Smooth muscle cell of trachea (primary cell): Measurements from ENCODE around the gene PSMC4. TPM values are rescaled to one million over a fixed set of nuclear protein-coding genes. Genes with fewer than 3 reads are reported as not detected.

Source experiments
- total RNA-seq: library from RNA; depleted of rRNA; stranded (reverse); fragments of >200 nt; gene quantifications from 2 replicates; pipeline ENCODE4 v1.2.1, GENCODE V29; 2014

Gene PSMC4
- 96.3 and 134 TPM in 2 replicates for total RNA-seq

GRCh38 chr19:39970675-39971379 lies at the start of gene PSMC4:
TSS of gene PSMC4 (plus strand) at chr19:39971165. CDS start at chr19:39971203, 38 bp downstream.

DNA sequence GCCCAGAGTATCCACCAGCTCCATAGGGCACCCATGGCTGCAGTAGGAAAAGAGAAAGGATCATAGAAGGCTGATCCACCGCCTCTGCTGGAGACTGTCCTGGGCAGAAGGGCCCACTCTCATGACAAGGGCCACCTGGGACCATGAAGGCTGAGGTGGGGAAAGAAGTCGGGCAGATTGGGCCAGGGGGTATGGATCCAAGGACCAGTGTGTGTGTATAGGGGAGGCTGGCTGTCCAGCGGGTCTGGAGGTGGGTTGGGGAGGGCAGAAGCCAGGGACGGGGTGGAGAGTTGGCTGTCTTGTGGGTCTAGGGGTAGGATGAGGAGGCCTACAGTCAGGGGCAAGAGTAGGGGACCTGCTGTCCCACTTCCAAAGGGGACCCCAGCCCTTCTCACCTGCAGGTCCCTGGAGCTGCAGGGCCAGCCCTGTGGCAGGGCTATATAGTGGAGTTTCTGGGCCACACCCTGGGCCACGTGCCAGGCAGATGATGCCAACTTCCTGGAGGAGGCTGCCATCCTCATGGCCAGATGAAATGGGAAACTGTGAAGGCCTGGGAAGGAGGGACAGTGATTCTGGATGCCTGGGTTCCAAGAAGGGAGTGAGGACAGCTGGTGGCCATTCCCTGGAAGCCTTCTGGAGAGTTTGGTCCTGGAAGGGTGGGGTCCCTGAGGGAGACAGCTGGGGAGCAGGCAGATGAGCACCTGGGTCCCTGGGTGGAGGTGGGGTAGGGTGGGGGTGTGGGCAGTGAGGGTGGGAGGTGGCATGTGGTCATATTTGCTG lies 36.2 kb upstream of the PSMC4 start, which contains the start of gene FCGBP:
Gene FCGBP (minus strand): TSS at position 51 of the 780 bp plus-strand sequence.

DNA sequence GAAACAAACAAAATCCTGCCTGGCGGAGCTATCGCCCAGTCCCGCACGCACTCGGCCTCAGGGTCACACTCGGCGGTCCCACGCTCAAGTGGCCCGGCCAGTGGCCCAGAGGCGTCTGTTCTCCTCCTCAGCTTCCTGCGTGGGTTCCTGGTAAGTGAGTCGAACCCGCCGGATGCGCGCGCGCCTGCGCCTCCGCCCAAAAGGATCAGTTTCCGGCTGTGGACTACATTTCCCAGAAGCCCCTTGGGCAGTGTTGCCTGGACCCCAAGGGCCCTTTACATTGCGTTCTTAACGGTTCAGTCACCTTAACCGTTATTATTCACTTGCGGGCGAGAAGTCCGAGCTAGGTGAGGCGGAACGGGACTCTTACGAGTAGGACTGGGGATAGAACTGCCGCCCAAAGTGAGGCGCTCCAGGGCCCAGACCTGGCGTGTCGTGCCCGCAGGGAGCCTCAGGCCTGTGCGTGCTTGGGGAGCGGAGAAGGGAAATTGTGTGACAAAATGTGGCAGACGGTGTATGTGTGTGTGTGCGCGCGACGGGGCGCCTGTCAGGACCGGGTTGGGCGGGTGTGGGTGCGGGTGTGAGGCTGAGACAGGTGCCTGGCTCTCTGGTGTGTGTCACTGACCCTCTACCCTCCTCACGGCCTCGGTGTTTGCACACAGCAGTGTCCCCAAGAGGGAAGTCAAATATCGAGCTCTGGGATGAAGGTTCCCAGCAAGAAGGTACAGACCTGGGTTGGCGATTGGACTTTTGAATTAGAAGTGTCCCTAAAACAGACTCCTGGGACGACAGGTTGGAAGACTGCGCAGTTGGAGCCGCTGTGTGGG lies 26.1 kb downstream of the PSMC4 start, which contains the start of gene ZNF546:
Gene ZNF546 (plus strand): TSS at position 250 of the 827 bp plus-strand sequence. CDS start 1,267 bp downstream, outside the sequence.

Other genes starting within 250 kb of the PSMC4 start
- gene CLC, start 233.1 kb upstream of the PSMC4 start, total RNA-seq: not detected in 2 replicates
- gene LEUTX, start 192.3 kb upstream of the PSMC4 start, total RNA-seq: not detected in 2 replicates
- 17.7 and 26.1 TPM in 2 replicates for gene DYRK1B, start 137.0 kb upstream of the PSMC4 start, total RNA-seq
- 67.5 and 204 TPM in 2 replicates for gene FBL, start 124.8 kb upstream of the PSMC4 start, total RNA-seq
- gene FCGBP, start 36.5 kb upstream of the PSMC4 start, total RNA-seq: 1.2 and 1.5 TPM in 2 replicates
- gene ZNF546, start 25.9 kb downstream of the PSMC4 start, total RNA-seq: 7.0 and 10.6 TPM in 2 replicates
- 14.9 and 24.1 TPM in 2 replicates for gene ZNF780B, start 85.1 kb downstream of the PSMC4 start, total RNA-seq
- 18.5 and 27.1 TPM in 2 replicates for gene ZNF780A, start 119.8 kb downstream of the PSMC4 start, total RNA-seq
- 9.3 and 10.8 TPM in 2 replicates for gene MAP3K10, start 220.3 kb downstream of the PSMC4 start, total RNA-seq
- gene TTC9B, start 247.2 kb downstream of the PSMC4 start, total RNA-seq: 0.17 TPM in 1 of 2 replicates, not detected in the other